CD14-positive monocyte (primary cell): ENCODE data around the gene EXOC6B. TPM values are rescaled to one million over a fixed set of nuclear protein-coding genes. Genes with fewer than 3 reads are reported as not detected.

Source experiments
- DNase-seq, 3 donors: peaks; one replicate each; pipeline ENCODE4 v3.0.0-alpha.2; 2011 to 2022
- H2AFZ ChIP-seq: 2 replicates; pipeline ENCODE4 v1.6.0; 2012; ENCODE audit warnings: mild to moderate bottlenecking, low read depth, low read length, inconsistent platforms; ENCODE audit not compliant: insufficient read depth, poor library complexity, severe bottlenecking
- H3K27ac ChIP-seq, 2 donors: 1 replicate in 1 of 2; 2 replicates in 1 of 2; pipeline ENCODE4 v1.5.1; 2012 to 2013; ENCODE audit warnings: low read length in 2 of 2, control low read depth in 1 of 2, inconsistent platforms in 1 of 2, low read depth in 1 of 2, mild to moderate bottlenecking in 1 of 2
- H3K27me3 ChIP-seq, 2 donors: one replicate each; pipeline versions ENCODE4 v1.6.0 to v1.6.1; 2011 to 2013; ENCODE audit warnings: low read length in 2 of 2; ENCODE audit not compliant: control insufficient read depth in 2 of 2, insufficient read depth in 2 of 2
- H3K36me3 ChIP-seq, 2 donors: replicated peaks in 1 of 2; 1 replicate in 1 of 2; 2 replicates in 1 of 2; pipeline versions ENCODE4 v1.5.1 to v1.6.1; 2012 to 2013; ENCODE audit warnings: low read length in 2 of 2, control low read depth in 1 of 2, inconsistent platforms in 1 of 2, mild to moderate bottlenecking in 1 of 2; ENCODE audit not compliant: insufficient read depth in 2 of 2, control insufficient read depth in 1 of 2
- H3K4me1 ChIP-seq, 2 donors: 1 replicate in 1 of 2; 2 replicates in 1 of 2; pipeline versions ENCODE4 v1.5.1 to v1.6.1; 2012 to 2013; ENCODE audit warnings: low read length in 2 of 2, control low read depth in 1 of 2, inconsistent platforms in 1 of 2, mild to moderate bottlenecking in 1 of 2, moderate library complexity in 1 of 2; ENCODE audit not compliant: insufficient read depth in 2 of 2, control insufficient read depth in 1 of 2
- H3K4me2 ChIP-seq: replicated peaks from 2 replicates; pipeline ENCODE3; 2012; ENCODE audit warnings: low read length, moderate library complexity, mild to moderate bottlenecking; ENCODE audit not compliant: poor library complexity, severe bottlenecking; ENCODE audit errors: extremely low read depth
- H3K4me3 ChIP-seq, 3 experiments: fragments of 200-600 bp in 1 of 3; sonication (generic) in 1 of 3; replicated peaks in 1 of 3; 1 replicate in 2 of 3; 2 replicates in 1 of 3; pipeline ENCODE4 v1.5.1; 2011 to 2013; ENCODE audit warnings: low read length in 3 of 3, mild to moderate bottlenecking in 3 of 3, control low read depth in 2 of 3, low read depth in 2 of 3, inconsistent platforms in 1 of 3, moderate library complexity in 1 of 3
- H3K79me2 ChIP-seq: 2 replicates; pipeline ENCODE4 v1.6.0; 2012; ENCODE audit warnings: mild to moderate bottlenecking, control low read depth, inconsistent platforms, low read length, moderate library complexity; ENCODE audit not compliant: insufficient read depth
- H3K9ac ChIP-seq: 2 replicates; pipeline ENCODE4 v1.6.0; 2017; ENCODE audit warnings: low read length, mild to moderate bottlenecking; ENCODE audit not compliant: insufficient read depth, poor library complexity, severe bottlenecking
- H3K9me3 ChIP-seq, 2 donors: replicated peaks in 1 of 2; 1 replicate in 1 of 2; 2 replicates in 1 of 2; pipeline versions ENCODE4 v1.5.1 to v1.6.1; 2012 to 2013; ENCODE audit warnings: low read length in 2 of 2, control low read depth in 1 of 2; ENCODE audit not compliant: control insufficient read depth in 1 of 2, insufficient read depth in 1 of 2
- H4K20me1 ChIP-seq: 2 replicates; pipeline ENCODE4 v1.6.0; 2012; ENCODE audit warnings: mild to moderate bottlenecking, low read length, control low read depth, moderate library complexity; ENCODE audit not compliant: insufficient read depth
- H3K27ac Mint-ChIP-seq, 7 donors: one replicate each; pipeline ENCODE4 v1.8.0; 2020; ENCODE audit warnings: mild to moderate bottlenecking in 7 of 7, mixed read lengths in 7 of 7, moderate library complexity in 6 of 7, inconsistent platforms in 2 of 7
- H3K27me3 Mint-ChIP-seq, 3 donors: one replicate each; pipeline ENCODE4 v1.8.0; 2021 to 2022; ENCODE audit warnings: low read depth in 3 of 3, mild to moderate bottlenecking in 3 of 3, mixed read lengths in 3 of 3, moderate library complexity in 3 of 3, inconsistent platforms in 1 of 3
- H3K36me3 Mint-ChIP-seq, 2 donors: one replicate each; pipeline ENCODE4 v1.8.0; 2020; ENCODE audit warnings: mixed read lengths in 2 of 2, inconsistent platforms in 1 of 2, mild to moderate bottlenecking in 1 of 2
- H3K4me1 Mint-ChIP-seq: one replicate; pipeline ENCODE4 v1.8.0; 2020; ENCODE audit warnings: mild to moderate bottlenecking, mixed read lengths
- H3K4me3 Mint-ChIP-seq, 2 donors: one replicate each; pipeline ENCODE4 v1.8.0; 2020; ENCODE audit warnings: mild to moderate bottlenecking in 2 of 2, mixed read lengths in 2 of 2, moderate library complexity in 1 of 2
- H3K9me3 Mint-ChIP-seq, 7 donors: one replicate each; pipeline ENCODE4 v1.8.0; 2020 to 2022; ENCODE audit warnings: mixed read lengths in 7 of 7, mild to moderate bottlenecking in 6 of 7, moderate library complexity in 6 of 7, inconsistent platforms in 2 of 7
- CTCF ChIP-seq: fragments of 200-600 bp; IDR thresholded peaks from one replicate; pipeline ENCODE4 v1.8.0; 2022; ENCODE audit warnings: antibody characterized with exemption, mild to moderate bottlenecking
- WGBS: methylation state at CpG from one replicate; pipeline ENCODE4 v1.1.5; 2013; ENCODE audit warnings: missing lambda C conversion rate; ENCODE audit not compliant: insufficient coverage; 5-methylcytosine and 5-hydroxymethylcytosine counted together
- intact Hi-C, 2 donors: fragments of 100-400 bp; cut with micrococcal nuclease; formaldehyde crosslinking; loops; one replicate each; pipeline versions ENCODE4 v1.15.0 to v1.15.1; 2023
- polyA plus RNA-seq, 3 donors: library from polyadenylated mRNA; depleted of rRNA in 1 of 3; unstranded in 2 of 3; stranded (reverse) in 1 of 3; fragments of 300-500 nt in 2 of 3; fragments of >200 nt in 1 of 3; fragmentation: Illumina TruSeq in 2 of 3; gene quantifications; 1 replicate in 2 of 3; 2 replicates in 1 of 3; pipeline ENCODE4 v1.2.3, GENCODE V29; 2012 to 2021

EXOC6B gene
- polyA plus RNA-seq, 3 donors: 1.8 to 2.8 (median 2.1) TPM

DNA sequence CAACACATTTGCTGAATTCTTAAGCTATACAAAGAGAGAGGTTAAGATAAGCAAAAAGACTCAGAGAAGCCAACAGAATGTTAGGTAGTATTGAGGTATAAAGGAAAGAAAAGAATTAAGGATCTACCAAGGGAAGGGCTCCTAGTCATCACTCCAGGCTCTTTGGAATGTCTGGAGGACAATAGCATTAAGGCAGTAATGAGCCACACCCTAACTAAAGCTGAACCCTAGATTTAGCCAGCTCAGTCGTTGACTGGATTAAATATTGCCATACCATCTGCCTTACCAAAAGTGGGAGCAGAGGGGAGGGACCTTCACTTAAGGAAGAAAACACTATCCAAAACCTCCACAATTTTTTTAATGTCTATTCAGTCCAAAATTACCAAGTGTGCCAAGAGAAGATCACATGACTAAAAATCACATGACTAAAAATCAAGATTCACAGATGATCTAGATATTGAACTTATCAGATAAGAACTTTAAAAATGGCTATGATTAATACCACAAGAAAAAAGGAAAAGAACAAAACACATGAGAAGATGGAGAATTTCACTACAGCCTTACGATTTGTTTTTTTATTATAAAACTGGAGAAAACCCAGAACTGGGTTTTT, 59.7 kb downstream of the EXOC6B start:
- Histone ChIP-seq H3K4me1 (no peaks in the 10 kb centered on the region), H3K9ac (no peak overlapping the region), H3K4me2 (no peak overlapping the region), H3K4me3 (no peak overlapping the region), H3K27me3 (no peaks in the 10 kb centered on the region), H3K79me2 (no peaks in the 10 kb centered on the region), H2AFZ (no peak overlapping the region), H3K36me3 (no peaks in the 10 kb centered on the region), H4K20me1 (no peaks in the 10 kb centered on the region), H3K9me3 (peaks cover 7 to 14% of the 10 kb centered on the region in 2 donors), H3K27ac (no peak overlapping the region)
- Mint-ChIP-seq H3K27me3 (peaks cover 0 to 2% (median 1%) of the 10 kb centered on the region in 3 donors), H3K9me3 (peaks cover 2 to 23% (median 19%) of the 10 kb centered on the region in 7 donors), H3K27ac (no peak overlapping the region), H3K4me3 (no peak overlapping the region), H3K4me1 (no peaks in the 10 kb centered on the region), H3K36me3 (peaks cover 0 to 3% of the 10 kb centered on the region in 2 donors)
- no CpG with 5 or more reads among the region's 2 CpGs for WGBS
- intact Hi-C loops: no loop called here
- DNase-seq: no peak
- TF ChIP-seq CTCF: no peak

DNA sequence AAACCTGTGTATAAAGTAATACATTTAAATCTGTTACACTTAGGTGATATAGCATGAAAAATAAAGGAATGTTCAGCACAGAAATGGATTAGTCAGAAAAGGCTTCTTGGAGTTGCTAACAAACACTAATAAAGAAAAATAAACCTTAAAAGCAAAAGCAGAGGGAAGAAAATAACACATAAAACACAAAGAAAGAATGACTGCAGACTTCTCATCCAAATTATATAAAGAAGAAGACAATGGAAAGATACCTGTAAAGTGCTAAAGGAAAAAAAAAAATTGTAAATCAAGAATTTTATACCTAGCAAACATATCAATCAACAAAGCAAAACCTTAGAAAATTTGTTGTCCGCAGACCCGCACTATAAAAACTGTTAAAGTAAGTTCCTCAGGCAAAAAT, 63.6 kb downstream of the EXOC6B start:
- no peak overlapping the region for H3K27ac ChIP-seq
- no peak overlapping the region for H2AFZ ChIP-seq
- peaks cover 0 to 3% of the 10 kb centered on the region in 2 donors for H3K36me3 Mint-ChIP-seq
- no peak for DNase-seq
- TF ChIP-seq CTCF: no peak
- H3K79me2 ChIP-seq: no peaks in the 10 kb centered on the region
- H3K4me1 ChIP-seq: no peaks in the 10 kb centered on the region
- WGBS: no CpG with 5 or more reads among the region's 2 CpGs
- H3K27me3 Mint-ChIP-seq: peaks cover 0 to 5% (median 1%) of the 10 kb centered on the region in 3 donors
- intact Hi-C loops: no loop called here
- no peak overlapping the region for H3K4me2 ChIP-seq
- no peaks in the 10 kb centered on the region for H4K20me1 ChIP-seq
- H3K4me3 Mint-ChIP-seq: no peak overlapping the region
- H3K4me1 Mint-ChIP-seq: no peaks in the 10 kb centered on the region
- no peak overlapping the region for H3K27ac Mint-ChIP-seq
- H3K9me3 ChIP-seq: peaks cover 7 to 14% of the 10 kb centered on the region in 2 donors
- H3K4me3 ChIP-seq: no peak overlapping the region
- H3K9ac ChIP-seq: no peak overlapping the region
- H3K36me3 ChIP-seq: no peaks in the 10 kb centered on the region
- no peaks in the 10 kb centered on the region for H3K27me3 ChIP-seq
- H3K9me3 Mint-ChIP-seq: peaks cover 2 to 23% (median 19%) of the 10 kb centered on the region in 7 donors
